WI38 (cell line): ENCODE measurements around the gene TEAD4.

Experiments
- H3K4me3 ChIP-seq: 2 replicates; pipeline ENCODE4 v1.5.1; 2011; ENCODE audit warnings: low read depth, mild to moderate bottlenecking, control low read depth, low read length
- CTCF ChIP-seq: IDR thresholded peaks from 2 replicates; pipeline ENCODE4 v1.5.1; 2012; ENCODE audit warnings: low read depth, mild to moderate bottlenecking, control low read depth, low read length

The TEAD4 gene

GRCh38 chr12:2967651-2968050 lies 8.5 kb downstream of the TEAD4 start:
- no peak overlapping the region for H3K4me3 ChIP-seq
- TF ChIP-seq CTCF = no peak

GRCh38 chr12:2970744-2971143 lies 11.5 kb downstream of the TEAD4 start:
- TF ChIP-seq CTCF = no peak
- H3K4me3 ChIP-seq = no peak overlapping the region

GRCh38 chr12:2973566-2973965 lies 14.4 kb downstream of the TEAD4 start:
- no peak for TF ChIP-seq CTCF
- no peak overlapping the region for H3K4me3 ChIP-seq

- no peak for TF ChIP-seq CTCF
- no peak overlapping the region for H3K4me3 ChIP-seq
These were observed 15.4 kb downstream of the TEAD4 start for GRCh38 chr12:2974560-2974971.

- no peak for TF ChIP-seq CTCF
- no peak overlapping the region for H3K4me3 ChIP-seq
These were observed 17.4 kb downstream of the TEAD4 start for GRCh38 chr12:2976581-2976996.

GRCh38 chr12:2977776-2978175 lies 18.6 kb downstream of the TEAD4 start:
- H3K4me3 ChIP-seq = no peak overlapping the region
- TF ChIP-seq CTCF = no peak

GRCh38 chr12:2979806-2980205 lies 20.6 kb downstream of the TEAD4 start:
- TF ChIP-seq CTCF = no peak
- no peak overlapping the region for H3K4me3 ChIP-seq
